IPS-15b (cell line): ENCODE data around the gene THADA.

Source experiments
- H3K27me3 ChIP-seq: one replicate; pipeline ENCODE4 v1.6.1; 2013; ENCODE audit warnings: low read length; ENCODE audit not compliant: control insufficient read depth, insufficient read depth
- H3K36me3 ChIP-seq: one replicate; pipeline ENCODE4 v1.6.1; 2013; ENCODE audit warnings: low read length; ENCODE audit not compliant: control insufficient read depth, insufficient read depth
- H3K4me1 ChIP-seq: one replicate; pipeline ENCODE4 v1.6.1; 2013; ENCODE audit warnings: mild to moderate bottlenecking, low read length; ENCODE audit not compliant: control insufficient read depth, insufficient read depth
- H3K4me3 ChIP-seq: one replicate; pipeline ENCODE4 v1.5.1; 2013; ENCODE audit warnings: low read depth, low read length
- H3K9ac ChIP-seq: one replicate; pipeline ENCODE4 v1.6.1; 2013; ENCODE audit warnings: low read depth, mild to moderate bottlenecking, low read length
- H3K9me3 ChIP-seq: one replicate; pipeline ENCODE4 v1.6.1; 2013; ENCODE audit warnings: mild to moderate bottlenecking, low read length; ENCODE audit not compliant: control insufficient read depth, insufficient read depth

Gene THADA

GRCh38 chr2:43443282-43443681 lies 152.6 kb downstream of the THADA start:
- Histone ChIP-seq H3K9ac (no peak overlapping the region), H3K27me3 (no peaks in the 10 kb centered on the region), H3K9me3 (no peaks in the 10 kb centered on the region), H3K4me1 (peaks cover 9% of the 10 kb centered on the region), H3K4me3 (no peak overlapping the region), H3K36me3 (no peaks in the 10 kb centered on the region)

GRCh38 chr2:43441195-43441594 lies 154.6 kb downstream of the THADA start:
- H3K9ac ChIP-seq, result no peak overlapping the region
- peaks cover 5% of the 10 kb centered on the region for H3K4me1 ChIP-seq
- no peaks in the 10 kb centered on the region for H3K9me3 ChIP-seq
- no peaks in the 10 kb centered on the region for H3K27me3 ChIP-seq
- no peaks in the 10 kb centered on the region for H3K36me3 ChIP-seq
- H3K4me3 ChIP-seq, result no peak overlapping the region

- Histone ChIP-seq H3K27me3 (no peaks in the 10 kb centered on the region), H3K4me1 (no peaks in the 10 kb centered on the region), H3K4me3 (no peak overlapping the region), H3K9me3 (no peaks in the 10 kb centered on the region), H3K9ac (no peak overlapping the region), H3K36me3 (no peaks in the 10 kb centered on the region)
These were observed 156.8 kb downstream of the THADA start for GRCh38 chr2:43438858-43439655.

- Histone ChIP-seq H3K9me3 (no peaks in the 10 kb centered on the region), H3K36me3 (no peaks in the 10 kb centered on the region), H3K27me3 (no peaks in the 10 kb centered on the region), H3K9ac (no peak overlapping the region), H3K4me3 (no peak overlapping the region), H3K4me1 (no peaks in the 10 kb centered on the region)
These were observed 157.5 kb downstream of the THADA start for GRCh38 chr2:43438342-43438741.

- Histone ChIP-seq H3K4me3 (no peak overlapping the region), H3K36me3 (no peaks in the 10 kb centered on the region), H3K4me1 (no peaks in the 10 kb centered on the region), H3K27me3 (no peaks in the 10 kb centered on the region), H3K9me3 (no peaks in the 10 kb centered on the region), H3K9ac (no peak overlapping the region)
These were observed 158.5 kb downstream of the THADA start for GRCh38 chr2:43437363-43437762.

- Histone ChIP-seq H3K9ac (no peak overlapping the region), H3K27me3 (no peaks in the 10 kb centered on the region), H3K4me3 (no peak overlapping the region), H3K4me1 (no peaks in the 10 kb centered on the region), H3K36me3 (no peaks in the 10 kb centered on the region), H3K9me3 (no peaks in the 10 kb centered on the region)
These were observed 159.4 kb downstream of the THADA start for GRCh38 chr2:43436431-43436830.

- Histone ChIP-seq H3K27me3 (no peaks in the 10 kb centered on the region), H3K4me3 (no peak overlapping the region), H3K9me3 (no peaks in the 10 kb centered on the region), H3K36me3 (no peaks in the 10 kb centered on the region), H3K4me1 (no peaks in the 10 kb centered on the region), H3K9ac (no peak overlapping the region)
These were observed 160.1 kb downstream of the THADA start for GRCh38 chr2:43435746-43436145.

- Histone ChIP-seq H3K4me1 (no peaks in the 10 kb centered on the region), H3K9ac (no peak overlapping the region), H3K9me3 (no peaks in the 10 kb centered on the region), H3K36me3 (no peaks in the 10 kb centered on the region), H3K4me3 (no peak overlapping the region), H3K27me3 (no peaks in the 10 kb centered on the region)
These were observed 165.3 kb downstream of the THADA start for GRCh38 chr2:43430489-43430888.

- Histone ChIP-seq H3K4me1 (no peaks in the 10 kb centered on the region), H3K36me3 (no peaks in the 10 kb centered on the region), H3K9me3 (no peaks in the 10 kb centered on the region), H3K9ac (no peak overlapping the region), H3K27me3 (no peaks in the 10 kb centered on the region), H3K4me3 (no peak overlapping the region)
These were observed 166.5 kb downstream of the THADA start for GRCh38 chr2:43429369-43429768.

- no peaks in the 10 kb centered on the region for H3K4me1 ChIP-seq
- no peak overlapping the region for H3K9ac ChIP-seq
- no peak overlapping the region for H3K4me3 ChIP-seq
- no peaks in the 10 kb centered on the region for H3K36me3 ChIP-seq
- H3K9me3 ChIP-seq, result no peaks in the 10 kb centered on the region
- H3K27me3 ChIP-seq, result no peaks in the 10 kb centered on the region
These were observed 168.8 kb downstream of the THADA start for GRCh38 chr2:43427032-43427424.

- Histone ChIP-seq H3K9me3 (no peaks in the 10 kb centered on the region), H3K27me3 (no peaks in the 10 kb centered on the region), H3K4me3 (no peak overlapping the region), H3K4me1 (no peaks in the 10 kb centered on the region), H3K9ac (no peak overlapping the region), H3K36me3 (no peaks in the 10 kb centered on the region)
These were observed 169.4 kb downstream of the THADA start for GRCh38 chr2:43426305-43427031.

- H3K4me1 ChIP-seq, result no peaks in the 10 kb centered on the region
These were observed 170.2 kb downstream of the THADA start for GRCh38 chr2:43425659-43426058.

More at GRCh38 chr2:43425659-43426058, 170.2 kb downstream of the THADA start:
- H3K4me3 ChIP-seq, result no peak overlapping the region
- H3K9me3 ChIP-seq, result no peaks in the 10 kb centered on the region
- H3K36me3 ChIP-seq, result no peaks in the 10 kb centered on the region
- H3K27me3 ChIP-seq, result no peaks in the 10 kb centered on the region
- H3K9ac ChIP-seq, result no peak overlapping the region
